WERI-Rb-1 (cell line): ENCODE results near the gene OSBPL6.

Experiments used
- DNase-seq: peaks from one replicate; pipeline ENCODE4 v3.0.0-alpha.2; 2020
- H3K27ac ChIP-seq: fragments of 250-450 bp; sonication (Bioruptor Pico); 2 replicates; pipeline ENCODE4 v1.5.1; 2020; ENCODE audit warnings: mild to moderate bottlenecking, moderate library complexity
- H3K27me3 ChIP-seq: fragments of 250-450 bp; sonication (Bioruptor Pico); 2 replicates; pipeline ENCODE4 v1.5.1; 2021; ENCODE audit warnings: mild to moderate bottlenecking, low read depth, moderate library complexity; ENCODE audit not compliant: insufficient read depth, severe bottlenecking
- H3K36me3 ChIP-seq: fragments of 250-450 bp; sonication (Bioruptor Pico); 2 replicates; pipeline ENCODE4 v1.5.1; 2020; ENCODE audit warnings: mild to moderate bottlenecking, moderate library complexity
- H3K4me3 ChIP-seq: 2 replicates; pipeline ENCODE4 v1.5.1; 2011; ENCODE audit warnings: low read depth, mild to moderate bottlenecking, control low read depth, low read length
- H3K9me3 ChIP-seq: fragments of 250-450 bp; sonication (Bioruptor Pico); 2 replicates; pipeline ENCODE4 v1.5.1; 2021; ENCODE audit warnings: mild to moderate bottlenecking, moderate library complexity; ENCODE audit not compliant: severe bottlenecking
- CTCF ChIP-seq: IDR thresholded peaks from 2 replicates; pipeline ENCODE4 v1.5.1; 2011; ENCODE audit warnings: low read depth, mild to moderate bottlenecking, control low read depth, inconsistent platforms, low read length

The OSBPL6 gene

GRCh38 chr2:178251151-178251955 is 57.0 kb downstream of the OSBPL6 start:
- no peaks in the 10 kb centered on the region for H3K27me3 ChIP-seq
- no peak for DNase-seq
- no peaks in the 10 kb centered on the region for H3K36me3 ChIP-seq
- no peak overlapping the region for H3K4me3 ChIP-seq
- TF ChIP-seq CTCF: no peak
- no peak overlapping the region for H3K27ac ChIP-seq
- H3K9me3 ChIP-seq: no peaks in the 10 kb centered on the region

GRCh38 chr2:178256382-178257042 is 62.2 kb downstream of the OSBPL6 start:
- Histone ChIP-seq H3K27ac (no peak overlapping the region), H3K36me3 (no peaks in the 10 kb centered on the region), H3K27me3 (no peaks in the 10 kb centered on the region), H3K4me3 (no peak overlapping the region), H3K9me3 (no peaks in the 10 kb centered on the region)
- no peak for DNase-seq
- TF ChIP-seq CTCF: no peak

- H3K9me3 ChIP-seq: no peaks in the 10 kb centered on the region
- no peak overlapping the region for H3K27ac ChIP-seq
- no peak for DNase-seq
- no peak overlapping the region for H3K4me3 ChIP-seq
- H3K36me3 ChIP-seq: no peaks in the 10 kb centered on the region
- H3K27me3 ChIP-seq: no peaks in the 10 kb centered on the region
- no peak for TF ChIP-seq CTCF
These were observed 62.8 kb downstream of the OSBPL6 start for GRCh38 chr2:178257127-178257526.

GRCh38 chr2:178258916-178259315 is 64.6 kb downstream of the OSBPL6 start:
- Histone ChIP-seq H3K4me3 (no peak overlapping the region), H3K27ac (no peak overlapping the region), H3K36me3 (no peaks in the 10 kb centered on the region), H3K9me3 (no peaks in the 10 kb centered on the region), H3K27me3 (no peaks in the 10 kb centered on the region)
- TF ChIP-seq CTCF: no peak
- no peak for DNase-seq

GRCh38 chr2:178263159-178263860 is 69.0 kb downstream of the OSBPL6 start:
- TF ChIP-seq CTCF: no peak
- DNase-seq: no peak

More at GRCh38 chr2:178263159-178263860, 69.0 kb downstream of the OSBPL6 start:
- H3K9me3 ChIP-seq: no peaks in the 10 kb centered on the region
- no peaks in the 10 kb centered on the region for H3K36me3 ChIP-seq
- no peaks in the 10 kb centered on the region for H3K27me3 ChIP-seq
- no peak overlapping the region for H3K27ac ChIP-seq
- no peak overlapping the region for H3K4me3 ChIP-seq
